Lung microvascular endothelial cell (primary cell): Measurements from ENCODE around the gene GALNTL6. TPM values are rescaled to one million over a fixed set of nuclear protein-coding genes. Genes with fewer than 3 reads are reported as not detected.
A peak's percentile ranks its signal among the peaks of the same experiment; 100 is the strongest.
"Not testable (repeated sequence)": the region's sequence is repeated elsewhere in the genome, so short reads cannot be mapped to it uniquely, and the experiment has no call there.

ENCODE experiments used
- DNase-seq, 2 donors: peaks; one replicate each; pipeline versions ENCODE4 v3.0.0 to v3.0.0-alpha.2; 2010; ENCODE audit warnings: low read depth in 2 of 2
- total RNA-seq: library from RNA; depleted of rRNA; stranded (reverse); fragments of >200 nt; gene quantifications from 2 replicates; pipeline ENCODE4 v1.2.1, GENCODE V29; 2014

GALNTL6 gene
- total RNA-seq, 1 donor from 2014 or later: not detected

- DNase-seq: no peak
Observed at GRCh38 chr4:172938072-172938829, 1125.0 kb downstream of the GALNTL6 start.

GRCh38 chr4:172938870-172939269 lies 1125.7 kb downstream of the GALNTL6 start:
- DNase-seq: no peak

- no peak for DNase-seq
Observed at GRCh38 chr4:172942840-172943239, 1129.6 kb downstream of the GALNTL6 start.

GRCh38 chr4:172945611-172946010 lies 1132.4 kb downstream of the GALNTL6 start:
- no peak for DNase-seq

GRCh38 chr4:172946503-172946902 lies 1133.3 kb downstream of the GALNTL6 start:
- no peak for DNase-seq

GRCh38 chr4:172947594-172947993 lies 1134.4 kb downstream of the GALNTL6 start:
- DNase-seq: no peak

- no peak for DNase-seq
Observed at GRCh38 chr4:172950990-172951389, 1137.8 kb downstream of the GALNTL6 start.

- no peak for DNase-seq
Observed at GRCh38 chr4:172951679-172952451, 1138.7 kb downstream of the GALNTL6 start.

- no peak for DNase-seq
Observed at GRCh38 chr4:172953896-172954568, 1140.8 kb downstream of the GALNTL6 start.

GRCh38 chr4:172956340-172956739 lies 1143.1 kb downstream of the GALNTL6 start:
- DNase-seq: not testable (repeated sequence)

- no peak for DNase-seq
Observed at GRCh38 chr4:172957216-172957615, 1144.0 kb downstream of the GALNTL6 start.

GRCh38 chr4:172962564-172963353 lies 1149.6 kb downstream of the GALNTL6 start:
- DNase-seq: peak; percentile 47 to 62

- DNase-seq: no peak
Observed at GRCh38 chr4:172963498-172964294, 1150.5 kb downstream of the GALNTL6 start.

- DNase-seq: not testable (repeated sequence)
Observed at GRCh38 chr4:172970189-172970588, 1157.0 kb downstream of the GALNTL6 start.

GRCh38 chr4:172974586-172974985 lies 1161.4 kb downstream of the GALNTL6 start:
- DNase-seq: no peak

- DNase-seq: no peak
Observed at GRCh38 chr4:172975651-172976229, 1162.5 kb downstream of the GALNTL6 start.

GRCh38 chr4:172977491-172978041 lies 1164.4 kb downstream of the GALNTL6 start:
- not testable (repeated sequence) for DNase-seq

- no peak for DNase-seq
Observed at GRCh38 chr4:172978848-172979247, 1165.6 kb downstream of the GALNTL6 start.

GRCh38 chr4:172979332-172979731 lies 1166.1 kb downstream of the GALNTL6 start:
- DNase-seq: no peak

- DNase-seq: no peak
Observed at GRCh38 chr4:172980219-172980618, 1167.0 kb downstream of the GALNTL6 start.
